Measurements from ENCODE around the gene FBXW2.

DNA sequence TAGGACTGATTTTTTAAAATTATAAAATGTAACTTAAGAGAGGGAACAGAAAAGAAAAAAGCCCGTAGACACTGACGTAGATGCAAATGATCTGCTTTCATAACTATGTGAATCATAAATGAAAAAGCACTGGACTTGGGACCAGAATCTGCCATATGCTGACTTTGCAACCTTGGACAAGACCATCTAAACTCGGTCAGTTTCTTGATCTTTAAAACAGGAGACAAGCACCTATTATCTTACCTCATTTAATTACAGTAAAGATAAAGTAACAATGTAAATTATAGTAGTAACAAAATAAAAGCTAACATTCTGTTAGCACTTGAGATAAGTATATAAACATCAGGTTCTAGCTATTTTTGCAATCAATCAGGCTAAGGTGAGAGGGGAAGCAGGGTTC is 20.0 kb downstream of the FBXW2 start:
- TF ChIP-seq, protein P1, sequence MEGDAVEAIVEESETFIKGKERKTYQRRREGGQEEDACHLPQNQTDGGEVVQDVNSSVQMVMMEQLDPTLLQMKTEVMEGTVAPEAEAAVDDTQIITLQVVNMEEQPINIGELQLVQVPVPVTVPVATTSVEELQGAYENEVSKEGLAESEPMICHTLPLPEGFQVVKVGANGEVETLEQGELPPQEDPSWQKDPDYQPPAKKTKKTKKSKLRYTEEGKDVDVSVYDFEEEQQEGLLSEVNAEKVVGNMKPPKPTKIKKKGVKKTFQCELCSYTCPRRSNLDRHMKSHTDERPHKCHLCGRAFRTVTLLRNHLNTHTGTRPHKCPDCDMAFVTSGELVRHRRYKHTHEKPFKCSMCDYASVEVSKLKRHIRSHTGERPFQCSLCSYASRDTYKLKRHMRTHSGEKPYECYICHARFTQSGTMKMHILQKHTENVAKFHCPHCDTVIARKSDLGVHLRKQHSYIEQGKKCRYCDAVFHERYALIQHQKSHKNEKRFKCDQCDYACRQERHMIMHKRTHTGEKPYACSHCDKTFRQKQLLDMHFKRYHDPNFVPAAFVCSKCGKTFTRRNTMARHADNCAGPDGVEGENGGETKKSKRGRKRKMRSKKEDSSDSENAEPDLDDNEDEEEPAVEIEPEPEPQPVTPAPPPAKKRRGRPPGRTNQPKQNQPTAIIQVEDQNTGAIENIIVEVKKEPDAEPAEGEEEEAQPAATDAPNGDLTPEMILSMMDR (IDR thresholded peaks at IDR 0.05) = no peak
- TF ChIP-seq SIN3A (IDR thresholded peaks at IDR 0.05; ENCODE audit: borderline replicate concordance, insufficient read depth, low read depth, low read length) (no peak), POLR2AphosphoS5 (IDR thresholded peaks at IDR 0.05; ENCODE audit: low read depth, low read length) (no peak), REST (IDR thresholded peaks at IDR 0.05; ENCODE audit: insufficient read depth in 1 of 2, low read depth in 2 of 2, low read length in 1 of 2) (no peak)
